ENCODE data around the gene PCDHB14.

GRCh38 chr5:141199359-141200235, 23.5 kb upstream of the PCDHB14 start, which contains the start of gene PCDHB11:
- TF ChIP-seq POLR2AphosphoS5 (IDR thresholded peaks at IDR 0.05; ENCODE audit: low read depth, low read length): no peak
- TF ChIP-seq POU2F2 (IDR thresholded peaks at IDR 0.05; ENCODE audit: low read depth, low read length): no peak
- TF ChIP-seq POLR2A (IDR thresholded peaks at IDR 0.05; ENCODE audit: low read depth, low read length): no peak
- no peak for TF ChIP-seq TAF1 (IDR thresholded peaks at IDR 0.05; ENCODE audit: low read depth, low read length)
- no peak for TF ChIP-seq SPI1 (IDR thresholded peaks at IDR 0.05; ENCODE audit: low read depth, low read length)
- no peak for TF ChIP-seq PAX5 (IDR thresholded peaks at IDR 0.05; ENCODE audit: insufficient read depth, low read length, severe bottlenecking)
